ENCODE results near the gene NEFH. TPM values are rescaled to one million over a fixed set of nuclear protein-coding genes. Genes with fewer than 3 reads are reported as not detected.
"Not testable (repeated sequence)": the region's sequence is repeated elsewhere in the genome, so short reads cannot be mapped to it uniquely, and the experiment has no call there.

The NEFH gene
- total RNA-seq, result 2.8 to 3.5 TPM (median 2.9 TPM) in 3 replicates
- long read RNA-seq, partial matches to known transcripts, result 0 of 3 reads
- long read RNA-seq, other reads (novel, unspliced or antisense), result 0 of 3 reads

GRCh38 chr22:29479417-29480261 is at the start of gene NEFH:
Gene NEFH, plus strand, starts transcription at chr22:29480218. Its CDS starts 45 bp downstream, at chr22:29480263.
- no peak for DNase-seq (ENCODE audit: low spot score)
- H3K4me3 Mint-ChIP-seq (ENCODE audit: unreplicated experiment), result peak within 1 kb of the TSS; percentile 67
- H3K27ac Mint-ChIP-seq (ENCODE audit: unreplicated experiment), result no peak within 1 kb of the TSS
- H3K27me3 Mint-ChIP-seq (ENCODE audit: low read depth), result peaks cover 38% of the 10 kb centered on the region
- peaks cover 1% of the 10 kb centered on the region for H3K36me3 Mint-ChIP-seq (ENCODE audit: low read depth)
- H3K9me3 Mint-ChIP-seq (ENCODE audit: low read depth), result no peaks in the 10 kb centered on the region
- H3K4me1 Mint-ChIP-seq (ENCODE audit: low read depth), result peaks cover 22% of the 10 kb centered on the region
- TF ChIP-seq CTCF (IDR thresholded peaks at IDR 0.05), result no peak

GRCh38 chr22:29431986-29432385 is 48.0 kb upstream of the NEFH start:
- Mint-ChIP-seq H3K27ac (ENCODE audit: unreplicated experiment) (no peak overlapping the region), H3K4me1 (ENCODE audit: low read depth) (peaks cover 9% of the 10 kb centered on the region), H3K9me3 (ENCODE audit: low read depth) (no peaks in the 10 kb centered on the region), H3K36me3 (ENCODE audit: low read depth) (no peaks in the 10 kb centered on the region), H3K27me3 (ENCODE audit: low read depth) (peaks cover 33% of the 10 kb centered on the region), H3K4me3 (ENCODE audit: unreplicated experiment) (no peak overlapping the region)
- no peak for DNase-seq (ENCODE audit: low spot score)
- no peak for TF ChIP-seq CTCF (IDR thresholded peaks at IDR 0.05)

GRCh38 chr22:29433856-29434255 is 46.2 kb upstream of the NEFH start:
- no peak for TF ChIP-seq CTCF (IDR thresholded peaks at IDR 0.05)
- H3K4me3 Mint-ChIP-seq (ENCODE audit: unreplicated experiment), result no peak overlapping the region
- peaks cover 28% of the 10 kb centered on the region for H3K27me3 Mint-ChIP-seq (ENCODE audit: low read depth)
- no peak overlapping the region for H3K27ac Mint-ChIP-seq (ENCODE audit: unreplicated experiment)
- H3K4me1 Mint-ChIP-seq (ENCODE audit: low read depth), result peaks cover 9% of the 10 kb centered on the region
- no peaks in the 10 kb centered on the region for H3K36me3 Mint-ChIP-seq (ENCODE audit: low read depth)
- H3K9me3 Mint-ChIP-seq (ENCODE audit: low read depth), result no peaks in the 10 kb centered on the region
- no peak for DNase-seq (ENCODE audit: low spot score)

- Mint-ChIP-seq H3K4me3 (ENCODE audit: unreplicated experiment) (no peak overlapping the region), H3K4me1 (ENCODE audit: low read depth) (peaks cover 9% of the 10 kb centered on the region), H3K27me3 (ENCODE audit: low read depth) (peaks cover 25% of the 10 kb centered on the region), H3K36me3 (ENCODE audit: low read depth) (no peaks in the 10 kb centered on the region), H3K9me3 (ENCODE audit: low read depth) (no peaks in the 10 kb centered on the region), H3K27ac (ENCODE audit: unreplicated experiment) (no peak overlapping the region)
- DNase-seq (ENCODE audit: low spot score), result no peak
- no peak for TF ChIP-seq CTCF (IDR thresholded peaks at IDR 0.05)
Observed at GRCh38 chr22:29434288-29434687, 45.7 kb upstream of the NEFH start.

GRCh38 chr22:29435236-29436136 is 44.5 kb upstream of the NEFH start:
- Mint-ChIP-seq H3K9me3 (ENCODE audit: low read depth) (no peaks in the 10 kb centered on the region), H3K4me1 (ENCODE audit: low read depth) (peaks cover 9% of the 10 kb centered on the region), H3K27ac (ENCODE audit: unreplicated experiment) (no peak overlapping the region), H3K27me3 (ENCODE audit: low read depth) (peaks cover 21% of the 10 kb centered on the region), H3K36me3 (ENCODE audit: low read depth) (no peaks in the 10 kb centered on the region), H3K4me3 (ENCODE audit: unreplicated experiment) (no peak overlapping the region)
- no peak for DNase-seq (ENCODE audit: low spot score)
- no peak for TF ChIP-seq CTCF (IDR thresholded peaks at IDR 0.05)

GRCh38 chr22:29438283-29438682 is 41.7 kb upstream of the NEFH start, which contains the start of gene RFPL1:
Gene RFPL1, plus strand, starts transcription at chr22:29438583.
- not testable (repeated sequence) for H3K27ac Mint-ChIP-seq (ENCODE audit: unreplicated experiment); H3K9me3 Mint-ChIP-seq (ENCODE audit: low read depth)
- H3K4me1 Mint-ChIP-seq (ENCODE audit: low read depth), result peaks cover 18% of the 10 kb centered on the region

More at GRCh38 chr22:29438283-29438682, 41.7 kb upstream of the NEFH start, which contains the start of gene RFPL1:
- not testable (repeated sequence) for H3K4me3 Mint-ChIP-seq (ENCODE audit: unreplicated experiment); H3K36me3 Mint-ChIP-seq (ENCODE audit: low read depth); DNase-seq (ENCODE audit: low spot score); H3K27me3 Mint-ChIP-seq (ENCODE audit: low read depth)
